Nucleus accumbens (tissue), 56 donors: Measurements from ENCODE around the gene ENDOG.
A peak's percentile ranks its signal among the peaks of the same experiment; 100 is the strongest.
"Not testable (repeated sequence)": the region's sequence is repeated elsewhere in the genome, so short reads cannot be mapped to it uniquely, and the experiment has no call there.

Source experiments
- DNase-seq, 56 donors: peaks; one replicate each; lab custom pipeline; 2025; lab: John Stamatoyannopoulos, UW

ENDOG gene

DNA sequence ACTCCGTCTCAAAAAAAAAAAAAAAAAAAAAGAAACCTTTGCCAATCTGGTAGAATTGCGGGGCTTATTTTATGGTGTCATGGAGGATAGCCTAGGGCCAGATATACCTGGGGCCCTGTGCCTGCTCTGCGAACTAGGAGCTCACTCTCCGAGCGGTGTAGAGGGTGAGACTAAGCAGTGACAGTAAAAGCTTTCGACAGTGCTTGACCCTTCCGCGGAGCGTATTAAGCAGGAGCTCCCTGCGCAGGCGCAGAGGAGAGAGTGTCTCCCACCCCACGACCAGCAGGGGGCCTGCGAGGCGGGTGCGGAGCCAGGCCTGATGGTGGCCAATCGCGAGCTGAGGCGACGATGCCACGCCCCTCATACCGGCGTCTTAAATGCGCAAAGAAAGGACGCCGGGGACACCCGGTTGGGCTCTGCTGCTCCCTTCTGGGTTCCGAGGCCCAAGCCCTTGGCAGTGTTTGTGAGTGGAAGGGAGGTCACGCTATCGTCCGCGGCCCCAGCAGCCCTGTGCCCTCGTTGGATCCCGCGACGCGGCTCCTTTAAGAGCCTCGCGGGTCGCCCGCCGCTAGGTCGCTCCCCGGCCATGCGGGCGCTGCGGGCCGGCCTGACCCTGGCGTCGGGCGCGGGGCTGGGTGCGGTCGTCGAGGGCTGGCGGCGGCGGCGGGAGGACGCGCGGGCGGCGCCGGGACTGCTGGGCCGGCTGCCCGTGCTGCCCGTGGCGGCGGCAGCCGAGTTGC, at the start of gene ENDOG:
ENDOG (plus strand) TSS at position 402 of the 740 bp plus-strand sequence; CDS start at position 587, 185 bp downstream.
- DNase-seq = peak; percentile 70 to 99 (median 96)

DNA sequence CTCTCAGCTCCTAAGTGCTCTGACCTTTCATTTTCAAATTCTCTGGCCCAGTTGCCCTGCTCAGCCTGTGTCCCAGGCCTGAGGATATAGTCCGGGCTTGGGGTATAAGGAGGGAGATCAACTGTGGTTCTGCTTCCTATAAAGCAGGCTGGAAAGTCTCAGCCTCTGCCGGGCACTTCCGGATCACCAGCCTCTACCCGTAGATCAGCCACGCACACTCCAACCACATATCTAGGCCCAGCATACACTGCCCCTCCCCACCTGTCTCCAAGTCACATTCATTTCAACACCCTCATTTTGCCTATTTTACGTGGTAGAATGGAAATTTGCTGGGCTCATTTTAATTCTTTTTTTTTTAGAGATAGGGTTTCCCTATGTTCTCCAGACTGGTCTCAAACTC, 49.7 kb upstream of the ENDOG start:
- no peak for DNase-seq

DNA sequence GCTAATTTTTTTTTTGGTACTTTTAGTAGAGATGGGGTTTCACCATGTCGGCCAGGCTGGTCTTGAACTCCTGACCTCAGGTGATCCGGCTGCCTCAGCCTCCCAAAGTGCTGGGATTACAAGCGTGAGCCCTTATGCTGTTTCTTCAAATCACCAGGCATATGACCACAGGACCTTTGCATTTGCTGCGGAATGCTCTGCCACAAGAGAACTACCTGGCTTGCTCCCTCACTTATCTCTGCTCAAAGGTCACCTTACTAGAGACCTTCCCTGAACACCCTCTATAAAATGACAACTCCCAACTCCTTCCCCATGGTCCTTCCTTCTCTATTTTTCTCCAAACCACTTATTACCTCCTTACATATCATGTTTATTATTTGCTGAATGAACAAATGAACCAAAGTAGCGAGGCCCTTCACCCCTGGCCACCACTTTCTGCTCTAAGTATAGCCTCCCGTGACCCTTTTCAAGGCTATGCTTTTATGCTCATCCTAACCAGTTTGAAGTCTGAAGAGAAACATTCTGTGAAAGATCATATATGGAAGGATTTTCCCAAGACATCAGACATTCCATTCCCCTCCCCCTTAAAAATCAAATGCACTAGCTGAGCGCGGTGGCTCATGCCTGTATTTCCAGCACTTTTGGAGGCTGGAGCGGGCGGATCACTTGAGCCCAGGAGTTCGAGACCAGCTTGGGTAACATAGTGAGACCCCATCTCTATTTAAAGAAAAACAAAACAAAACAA, 47.8 kb upstream of the ENDOG start:
- DNase-seq = no peak

DNA sequence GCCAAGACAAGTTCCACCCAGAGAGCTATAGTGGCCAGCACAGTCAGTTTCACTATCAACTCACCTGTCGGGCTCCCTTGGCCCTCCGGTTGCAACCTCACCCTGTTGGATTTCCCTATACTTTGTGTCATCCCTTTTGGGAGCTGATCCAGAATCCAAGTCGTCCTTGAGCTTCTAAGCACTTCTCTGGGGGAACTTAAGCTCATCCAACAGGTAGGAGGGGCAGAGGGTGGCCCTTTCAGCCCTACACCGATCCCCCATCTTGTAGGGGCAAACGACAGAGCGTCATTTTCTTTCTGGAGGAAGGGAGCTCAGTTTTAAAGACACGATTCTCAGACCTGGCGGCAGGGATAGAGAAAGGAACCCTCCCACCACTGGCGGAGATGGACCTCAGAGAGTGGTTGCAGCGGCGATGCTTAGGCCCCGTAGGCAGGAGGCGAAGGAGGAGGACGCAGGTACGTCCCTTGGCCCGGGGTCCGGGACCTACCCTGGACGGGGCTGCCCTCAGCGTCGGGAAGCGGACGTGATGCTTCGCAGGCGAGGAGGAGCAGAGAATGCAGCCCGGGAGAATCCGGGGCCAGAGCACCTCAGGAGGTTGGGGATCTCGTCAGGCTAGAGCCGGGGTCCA, 47.1 kb upstream of the ENDOG start:
- DNase-seq = peak in 7 of 56 donors; percentile 12 to 62 (median 51)

DNA sequence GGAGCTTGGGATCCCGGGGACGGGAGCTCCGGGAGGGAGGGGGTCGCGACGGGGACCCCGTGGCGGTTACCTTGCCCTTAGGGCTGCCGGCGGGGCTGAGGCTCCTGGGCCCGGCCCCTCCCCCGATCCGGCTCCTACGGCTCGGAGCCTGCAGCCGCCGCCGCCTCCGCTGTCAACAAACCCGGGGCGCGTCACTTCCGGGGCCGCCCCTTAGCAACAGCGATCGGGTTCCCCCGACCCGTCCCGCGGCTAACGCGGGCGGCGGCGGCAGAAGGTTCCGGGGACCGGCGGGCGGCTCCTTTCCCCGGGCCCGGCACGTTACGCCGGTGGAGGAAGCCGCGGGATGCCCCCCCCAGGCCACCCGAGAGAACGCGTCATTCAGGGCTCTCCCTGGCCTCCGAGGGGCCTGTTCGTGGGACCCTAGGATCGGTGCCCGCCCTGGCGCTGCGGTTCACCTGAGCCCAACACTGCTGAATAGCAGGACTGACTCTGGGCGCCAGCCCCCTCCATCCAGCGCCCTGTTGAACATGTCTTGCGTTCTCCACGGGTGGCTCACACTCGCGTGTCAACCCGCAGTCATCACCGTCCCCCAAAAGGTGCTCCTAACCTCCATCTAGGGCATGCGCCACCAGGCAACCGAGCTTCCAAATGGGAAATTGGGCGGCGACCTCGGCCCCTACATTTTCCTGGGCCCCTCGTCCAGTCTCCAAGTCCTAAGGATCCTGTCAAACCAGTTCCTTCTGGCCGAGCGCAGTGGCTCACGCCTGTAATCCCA, 46.4 kb upstream of the ENDOG start, which contains the start of gene ZER1:
ZER1 (minus strand) TSS at position 183 of the 775 bp plus-strand sequence. CDS start 16,362 bp downstream, outside the sequence.
- DNase-seq = peak in 55 of 56 donors; percentile 22 to 95 (median 85)

DNA sequence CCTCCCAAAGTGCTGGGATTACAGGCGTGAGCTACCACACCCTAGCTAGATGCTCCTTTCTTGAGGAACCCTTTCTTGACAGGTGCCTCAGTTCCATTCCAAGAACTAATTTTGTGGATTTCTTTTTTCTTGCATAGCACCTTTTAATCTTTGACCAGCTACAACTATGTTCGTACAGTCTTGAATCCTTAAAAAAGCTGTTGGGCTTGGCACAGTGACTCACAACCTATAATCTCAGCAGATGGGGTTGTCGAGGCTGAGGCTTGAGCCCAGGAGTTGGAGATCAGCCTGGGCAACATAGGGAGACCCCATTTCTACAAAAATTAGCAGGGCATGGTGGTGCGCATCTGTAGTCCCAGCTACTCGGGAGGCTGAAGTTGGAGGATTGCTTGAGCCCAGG, 45.3 kb upstream of the ENDOG start:
- no peak for DNase-seq

DNA sequence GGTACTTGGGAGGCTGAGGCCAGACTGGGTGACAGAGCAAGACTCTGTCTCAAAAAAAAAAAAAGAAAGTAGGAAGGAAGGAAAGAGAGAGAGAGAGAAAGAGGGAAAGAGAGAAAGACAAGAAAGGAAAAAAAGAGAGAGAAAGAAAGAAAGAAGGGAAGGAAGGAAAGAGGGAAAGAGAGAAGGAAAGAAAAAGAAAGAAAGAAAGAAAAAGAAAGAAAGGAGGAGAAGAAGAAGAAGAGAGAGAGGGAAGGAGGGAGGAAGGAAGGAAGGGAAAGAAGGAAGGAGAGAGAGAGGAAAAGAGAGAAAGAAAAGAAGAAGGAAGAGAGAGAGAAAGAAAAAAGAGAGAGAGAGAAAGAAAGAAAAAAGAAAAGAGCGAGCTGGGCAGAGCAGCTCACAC, 43.5 kb upstream of the ENDOG start:
- no peak for DNase-seq

DNA sequence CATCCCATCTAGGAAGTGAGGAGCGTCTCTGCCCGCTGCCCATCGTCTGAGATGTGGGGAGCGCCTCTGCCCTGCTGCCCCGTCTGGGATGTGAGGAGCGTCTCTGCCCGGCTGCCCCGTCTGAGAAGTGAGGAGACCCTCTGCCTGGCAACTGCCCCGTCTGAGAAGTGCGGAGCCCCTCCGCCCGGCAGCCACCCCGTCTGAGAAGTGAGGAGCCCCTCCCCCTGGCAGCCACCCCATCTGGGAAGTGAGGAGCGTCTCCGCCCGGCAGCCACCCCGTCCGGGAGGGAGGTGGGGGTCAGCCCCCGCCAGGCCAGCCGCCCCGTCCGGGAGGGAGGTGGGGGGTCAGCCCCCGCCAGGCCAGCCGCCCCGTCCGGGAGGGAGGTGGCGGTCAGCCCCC, 38.2 kb upstream of the ENDOG start:
- DNase-seq = not testable (repeated sequence)

DNA sequence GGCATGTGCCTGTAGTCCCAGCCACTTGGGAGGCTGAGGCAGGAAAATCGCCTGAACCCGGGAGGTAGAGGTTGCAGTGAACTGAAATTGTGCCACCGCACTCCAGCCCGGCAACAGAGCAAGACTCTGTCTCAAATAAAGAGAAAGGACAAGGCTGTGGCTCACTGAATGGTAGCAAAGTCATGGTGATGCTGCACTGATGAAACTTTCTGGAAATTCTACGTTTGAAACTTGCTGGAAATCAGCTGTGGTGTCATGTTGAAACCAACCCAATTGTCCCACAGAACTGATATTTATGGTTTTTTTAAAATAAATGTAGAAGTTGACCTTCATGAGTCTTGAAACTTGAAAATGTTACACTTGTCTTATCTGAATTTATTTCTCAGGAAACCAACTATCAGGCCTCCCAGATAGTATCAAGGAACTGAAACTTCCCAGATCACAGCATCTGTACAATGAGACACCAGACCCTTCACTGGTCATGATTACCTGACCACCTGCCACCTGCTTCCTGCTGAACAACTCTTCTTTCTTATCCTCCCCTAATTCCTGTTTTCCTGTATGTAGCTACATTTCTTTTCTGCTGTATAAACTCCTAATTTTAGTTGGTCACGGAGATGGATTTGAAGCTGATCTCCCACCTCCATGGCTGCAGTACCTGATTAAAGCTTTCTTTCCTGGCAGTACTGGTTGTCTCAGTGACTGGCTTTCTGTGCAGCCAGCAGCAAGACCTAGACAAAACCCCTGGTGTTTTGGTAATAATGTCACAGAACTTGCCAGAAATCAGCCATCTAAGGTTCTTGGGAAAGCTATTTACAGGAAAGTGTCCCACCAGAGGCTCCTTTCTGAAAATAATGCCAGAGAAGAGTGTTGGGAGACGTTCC, 36.9 kb upstream of the ENDOG start:
- DNase-seq = no peak

DNA sequence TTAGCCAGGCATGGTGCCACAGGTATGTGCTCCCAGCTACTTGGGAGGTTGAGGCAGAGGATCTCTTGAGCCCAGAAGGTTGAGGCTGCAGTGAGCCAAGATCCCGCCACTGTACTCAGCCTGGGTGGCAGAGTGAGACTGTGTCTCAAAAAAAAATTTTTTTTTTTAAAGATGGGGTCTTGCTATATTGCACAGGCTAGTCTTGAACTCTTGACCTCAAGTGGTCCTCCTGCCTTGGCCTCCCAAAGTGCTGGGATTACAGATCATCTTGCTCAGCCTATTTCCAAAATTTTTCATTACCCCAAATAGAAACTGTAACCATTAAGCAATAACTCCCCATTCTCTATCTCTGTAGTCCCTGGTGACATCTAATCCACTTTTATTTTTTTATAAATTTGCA, 35.6 kb upstream of the ENDOG start:
- DNase-seq = no peak

DNA sequence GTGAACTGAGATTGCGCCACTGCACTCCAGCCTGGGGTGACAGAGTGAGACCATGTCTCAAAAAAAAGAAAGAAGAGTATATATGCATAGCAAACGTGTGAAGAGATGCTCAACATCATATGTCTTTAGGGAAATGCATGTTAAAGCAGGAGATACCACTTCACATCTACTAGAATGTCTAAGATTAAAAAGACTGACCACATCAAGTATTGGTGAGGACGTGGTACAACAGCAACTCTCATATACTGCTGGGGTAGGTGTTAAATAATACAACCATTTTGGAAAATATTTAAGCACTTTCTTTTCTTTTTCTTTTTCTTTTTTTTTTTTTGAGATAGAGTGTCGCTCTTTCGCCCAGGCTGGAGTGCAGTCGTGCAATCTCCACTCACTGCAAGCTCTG, 32.9 kb upstream of the ENDOG start:
- no peak for DNase-seq

DNA sequence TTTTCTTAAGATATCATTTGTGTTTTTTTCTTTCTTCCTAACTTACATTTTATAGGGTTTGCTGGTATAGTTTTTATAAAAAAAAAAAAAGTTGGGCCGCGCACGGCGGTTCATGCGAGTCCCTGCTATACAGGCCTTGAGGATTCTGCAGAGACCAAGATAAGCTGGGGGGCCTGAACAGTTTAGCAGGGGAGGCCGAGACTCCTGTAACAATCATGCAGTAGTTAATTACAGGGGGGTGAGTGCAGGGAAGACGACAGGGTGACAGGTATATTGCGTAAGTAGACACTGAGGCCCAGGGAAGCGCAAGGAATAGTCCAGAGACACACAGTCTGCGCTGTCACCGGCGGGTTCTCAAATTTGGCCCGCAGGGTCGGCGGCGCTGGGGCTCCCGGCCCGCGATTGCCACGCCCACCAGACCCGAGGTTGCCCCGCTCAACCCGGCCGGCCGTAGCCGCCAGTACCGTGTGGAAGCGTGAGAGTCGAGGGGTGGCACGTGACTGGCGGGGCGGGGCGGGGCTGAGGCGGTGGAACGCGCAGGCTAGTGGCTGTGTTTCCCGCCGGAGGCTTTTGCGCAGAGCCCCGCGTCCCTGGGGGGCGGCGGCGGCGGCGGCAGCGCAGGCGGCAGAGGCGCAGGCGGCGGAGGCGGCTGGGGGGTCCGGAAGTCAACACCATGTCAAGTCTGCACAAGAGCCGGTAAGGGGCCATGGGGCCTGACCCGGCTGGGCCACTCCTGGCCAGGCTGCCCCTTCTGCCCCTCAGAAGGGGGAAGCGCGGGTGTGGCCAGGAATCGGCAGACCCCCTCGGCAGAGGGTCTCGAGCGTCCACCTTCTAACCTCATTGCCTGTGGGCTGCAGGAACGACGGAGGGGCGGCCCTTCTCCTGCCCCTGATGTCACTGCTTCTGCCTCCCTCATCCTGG, 31.4 kb upstream of the ENDOG start, which contains the start of gene TBC1D13:
TBC1D13 (plus strand) TSS at position 573 of the 921 bp plus-strand sequence; CDS start at position 674, 101 bp downstream.
- DNase-seq = peak in 55 of 56 donors; percentile 52 to 93 (median 85)

DNA sequence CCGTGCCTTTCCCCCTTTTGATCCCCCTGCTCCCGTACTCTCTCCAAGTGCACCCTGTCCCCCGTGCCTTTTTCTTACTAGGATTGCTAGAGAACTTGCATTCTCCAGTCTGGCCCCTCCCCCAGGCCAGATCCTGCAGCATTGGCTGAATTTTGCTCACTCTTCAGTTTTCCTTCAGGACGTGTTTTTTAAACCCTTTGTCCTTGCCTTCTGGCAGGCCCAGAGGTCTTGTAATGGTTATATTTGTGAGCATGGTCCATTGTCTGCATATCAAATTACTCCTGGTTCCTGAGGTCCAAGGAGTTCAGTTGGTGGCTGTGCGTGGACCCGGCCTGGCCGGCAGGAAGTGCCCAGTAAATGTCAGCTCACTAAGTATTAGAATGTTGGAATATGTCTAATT, 30.6 kb upstream of the ENDOG start:
- DNase-seq = peak in 8 of 56 donors; percentile 2 to 44 (median 16)

DNA sequence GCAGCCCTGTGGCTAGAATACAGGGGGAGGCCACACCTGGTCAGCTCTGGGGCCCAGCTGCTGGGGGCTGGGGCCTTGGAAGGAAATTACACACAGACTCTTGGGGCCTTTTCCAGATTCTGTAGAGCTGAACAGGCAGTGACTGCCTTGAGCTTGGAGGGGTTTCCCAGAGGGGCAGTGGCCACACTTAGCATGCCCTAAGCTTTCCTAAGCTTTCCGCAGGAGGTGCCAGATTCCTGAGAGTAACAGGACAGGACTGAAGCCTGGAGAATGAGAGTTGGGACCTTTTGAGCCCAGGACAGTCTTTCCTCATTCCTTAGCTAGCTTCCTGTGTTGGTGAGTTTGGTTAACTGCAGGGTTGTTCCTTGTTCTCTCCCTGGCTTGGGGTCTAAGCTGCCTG, 29.9 kb upstream of the ENDOG start:
- no peak for DNase-seq

DNA sequence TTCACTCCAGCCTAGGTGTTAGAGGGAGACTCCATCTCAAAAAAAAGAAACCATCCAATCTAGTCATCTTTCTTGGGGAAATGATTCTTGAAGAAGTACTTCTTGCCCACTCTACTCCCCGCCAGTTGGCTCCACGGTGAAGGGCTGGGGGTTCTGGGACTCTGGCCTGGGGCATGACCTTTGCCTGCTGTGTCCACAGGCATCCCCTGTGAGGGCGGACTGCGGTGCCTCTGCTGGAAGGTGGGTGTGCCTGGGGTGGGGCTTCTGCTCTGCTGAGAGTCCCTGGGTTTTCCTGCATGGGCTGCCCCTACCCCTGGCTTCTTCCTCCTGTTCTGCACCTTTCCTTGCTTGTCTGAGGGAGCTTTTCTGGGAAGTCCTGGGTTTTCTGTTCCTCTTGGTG, 27.8 kb upstream of the ENDOG start:
- DNase-seq = no peak

DNA sequence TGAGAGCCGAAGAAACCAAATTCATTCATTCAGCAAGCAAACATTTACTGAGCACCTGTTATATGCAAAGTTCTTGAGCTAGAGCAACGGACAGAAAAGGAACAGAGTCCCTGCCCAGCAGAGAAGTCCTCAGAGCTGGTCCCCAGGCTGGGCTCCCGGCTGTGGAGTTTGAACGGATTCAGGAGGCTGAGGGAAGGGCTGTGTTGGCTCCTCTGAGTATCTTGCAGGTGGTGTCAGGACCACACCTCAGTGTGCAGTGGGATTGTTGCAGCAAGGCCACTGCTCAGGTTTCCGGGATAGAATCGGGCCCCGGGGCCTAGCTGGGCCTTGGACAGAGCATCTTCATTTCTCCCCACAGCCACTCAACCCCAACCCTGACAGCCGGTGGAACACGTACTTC, 26.2 kb upstream of the ENDOG start:
- no peak for DNase-seq

DNA sequence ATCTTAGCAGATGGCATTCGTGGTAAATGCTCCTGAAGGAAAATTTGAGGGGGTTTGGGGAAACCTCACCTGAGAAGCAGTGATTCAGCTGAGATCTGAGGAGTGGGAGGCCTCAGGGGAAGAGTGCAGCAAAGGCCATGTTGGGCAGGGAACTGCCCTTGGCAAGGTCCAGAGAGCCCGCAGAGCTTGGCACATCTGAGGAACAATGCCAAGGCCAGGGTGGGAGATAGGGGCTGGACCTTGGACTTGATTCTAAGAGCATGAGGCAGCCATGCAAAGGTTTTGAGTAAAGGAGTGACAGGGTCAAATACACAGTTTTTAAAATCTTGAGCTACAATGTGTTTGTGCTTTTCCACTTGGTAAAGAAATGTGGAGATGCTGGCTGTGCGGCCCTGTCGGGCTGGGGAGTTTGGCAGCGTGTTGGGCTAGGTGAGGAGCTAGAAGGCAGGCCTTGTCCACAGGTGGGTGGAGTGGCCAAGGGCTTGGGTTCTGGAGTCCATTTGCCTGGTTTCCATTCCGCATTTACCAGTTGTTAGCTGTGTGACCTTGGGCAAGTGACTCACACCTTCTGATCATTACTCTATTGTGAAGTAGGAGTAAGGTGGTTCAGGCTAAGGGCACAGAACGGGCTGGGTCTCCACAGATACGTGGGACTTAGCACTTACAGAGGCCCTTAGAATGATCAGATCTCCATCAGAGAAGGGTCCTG, 25.2 kb upstream of the ENDOG start:
- no peak for DNase-seq

DNA sequence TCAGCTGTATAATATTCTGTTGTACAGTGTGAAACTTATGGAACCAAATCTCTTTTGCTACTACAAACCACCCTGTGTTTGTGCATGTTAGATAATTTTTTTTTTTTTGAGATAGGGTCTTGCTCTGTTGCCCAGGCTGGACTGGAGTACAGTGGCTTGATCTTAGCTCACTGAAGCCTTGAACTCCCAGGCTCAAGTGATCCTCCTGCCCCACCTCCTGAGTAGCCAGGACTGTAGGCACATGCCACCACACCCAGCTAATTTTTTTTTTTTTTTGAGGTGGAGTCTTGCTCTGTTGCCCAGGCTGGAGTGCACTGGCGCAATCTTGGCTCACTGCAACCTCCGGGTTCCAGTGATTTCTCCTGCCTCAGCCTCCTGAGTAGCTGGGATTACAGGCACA, 23.3 kb upstream of the ENDOG start:
- not testable (repeated sequence) for DNase-seq
